ENCODE data around the gene EMCN. TPM values are rescaled to one million over a fixed set of nuclear protein-coding genes. Genes with fewer than 3 reads are reported as not detected.
"Not testable (repeated sequence)": the region's sequence is repeated elsewhere in the genome, so short reads cannot be mapped to it uniquely, and the experiment has no call there.

Gene EMCN
- total RNA-seq, 1 donor from 2014 or later = not detected

DNA sequence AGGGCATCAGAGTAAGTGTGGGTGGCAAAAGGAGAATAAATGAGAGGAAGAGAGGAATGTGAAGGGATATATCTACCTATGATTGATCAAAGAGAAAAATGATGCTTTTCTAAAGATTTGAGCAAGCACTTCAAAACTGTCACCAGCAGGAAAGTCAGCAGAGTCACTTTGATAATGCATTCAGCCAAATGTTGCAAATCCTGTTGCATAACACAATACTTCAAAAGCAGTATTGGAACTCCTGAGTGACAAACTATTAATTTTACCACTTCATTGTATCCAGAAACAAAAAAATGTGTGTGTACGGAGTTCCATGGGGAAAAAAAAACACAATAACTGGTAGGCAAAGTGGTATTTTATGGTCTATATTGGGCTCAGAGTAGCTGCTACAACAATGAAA lies 160.3 kb downstream of the EMCN start:
- Mint-ChIP-seq H3K27ac (ENCODE audit: unreplicated experiment) (no peak overlapping the region), H3K36me3 (ENCODE audit: low read depth, unreplicated experiment) (peaks cover 1% of the 10 kb centered on the region), H3K9me3 (ENCODE audit: unreplicated experiment) (peaks cover 9% of the 10 kb centered on the region), H3K4me3 (ENCODE audit: unreplicated experiment) (no peak overlapping the region), H3K27me3 (ENCODE audit: low read depth, unreplicated experiment) (no peaks in the 10 kb centered on the region), H3K4me1 (ENCODE audit: low read depth, unreplicated experiment) (peaks cover 1% of the 10 kb centered on the region)
- Histone ChIP-seq H2AFZ (ENCODE audit: low read depth, low read length) (no peak overlapping the region), H3K4me1 (ENCODE audit: insufficient read depth, low read length) (no peaks in the 10 kb centered on the region), H3K27ac (ENCODE audit: low read depth, low read length) (no peak overlapping the region), H4K20me1 (ENCODE audit: insufficient read depth, low read length) (no peaks in the 10 kb centered on the region), H3K36me3 (ENCODE audit: insufficient read depth, low read length) (no peaks in the 10 kb centered on the region), H3K9ac (ENCODE audit: low read length) (no peak overlapping the region), H3K27me3 (ENCODE audit: insufficient read depth, low read length) (no peaks in the 10 kb centered on the region), H3K9me3 (ENCODE audit: insufficient read depth, low read depth, low read length) (no peaks in the 10 kb centered on the region), H3K79me2 (ENCODE audit: insufficient read depth, low read length) (no peaks in the 10 kb centered on the region), H3K4me3 (ENCODE audit: insufficient read depth, low read depth, low read length) (no peak overlapping the region), H3K4me2 (ENCODE audit: low read length) (no peak overlapping the region)
- DNase-seq (ENCODE audit: low read depth) (peak; percentile 7), FAIRE-seq (peak; percentile 9)
- no peak for TF ChIP-seq EZH2 (IDR thresholded peaks at IDR 0.05; ENCODE audit: insufficient read depth, low read length)
- TF ChIP-seq, protein P1, sequence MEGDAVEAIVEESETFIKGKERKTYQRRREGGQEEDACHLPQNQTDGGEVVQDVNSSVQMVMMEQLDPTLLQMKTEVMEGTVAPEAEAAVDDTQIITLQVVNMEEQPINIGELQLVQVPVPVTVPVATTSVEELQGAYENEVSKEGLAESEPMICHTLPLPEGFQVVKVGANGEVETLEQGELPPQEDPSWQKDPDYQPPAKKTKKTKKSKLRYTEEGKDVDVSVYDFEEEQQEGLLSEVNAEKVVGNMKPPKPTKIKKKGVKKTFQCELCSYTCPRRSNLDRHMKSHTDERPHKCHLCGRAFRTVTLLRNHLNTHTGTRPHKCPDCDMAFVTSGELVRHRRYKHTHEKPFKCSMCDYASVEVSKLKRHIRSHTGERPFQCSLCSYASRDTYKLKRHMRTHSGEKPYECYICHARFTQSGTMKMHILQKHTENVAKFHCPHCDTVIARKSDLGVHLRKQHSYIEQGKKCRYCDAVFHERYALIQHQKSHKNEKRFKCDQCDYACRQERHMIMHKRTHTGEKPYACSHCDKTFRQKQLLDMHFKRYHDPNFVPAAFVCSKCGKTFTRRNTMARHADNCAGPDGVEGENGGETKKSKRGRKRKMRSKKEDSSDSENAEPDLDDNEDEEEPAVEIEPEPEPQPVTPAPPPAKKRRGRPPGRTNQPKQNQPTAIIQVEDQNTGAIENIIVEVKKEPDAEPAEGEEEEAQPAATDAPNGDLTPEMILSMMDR (IDR thresholded peaks at IDR 0.05; ENCODE audit: insufficient read depth, low read depth, low read length) = no peak

DNA sequence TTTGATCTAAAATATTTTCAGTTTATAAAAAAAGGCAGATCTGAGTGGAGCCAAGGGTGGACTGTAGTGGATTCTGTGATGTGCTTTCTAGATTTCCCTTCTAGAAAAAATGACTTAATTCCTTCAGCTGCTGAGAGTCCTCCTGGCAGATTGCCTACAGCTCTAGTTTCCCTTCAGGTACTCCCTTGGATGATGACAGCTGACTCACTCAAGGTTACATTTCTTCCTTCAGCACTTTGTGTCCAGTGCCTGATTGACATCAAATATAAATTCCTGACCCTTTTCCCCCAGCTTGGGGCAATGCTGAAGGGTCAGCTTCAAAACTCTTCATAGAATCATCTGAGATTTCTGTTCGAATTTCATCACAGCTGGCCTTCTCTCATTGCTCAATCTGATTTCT lies 161.7 kb downstream of the EMCN start:
- no peak overlapping the region for H3K27ac ChIP-seq (ENCODE audit: low read depth, low read length)
- H3K27me3 ChIP-seq (ENCODE audit: insufficient read depth, low read length) = no peaks in the 10 kb centered on the region
- no peaks in the 10 kb centered on the region for H3K79me2 ChIP-seq (ENCODE audit: insufficient read depth, low read length)
- TF ChIP-seq EZH2 (IDR thresholded peaks at IDR 0.05; ENCODE audit: insufficient read depth, low read length) = no peak
- TF ChIP-seq, protein P1 (IDR thresholded peaks at IDR 0.05; ENCODE audit: insufficient read depth, low read depth, low read length) = no peak
- Mint-ChIP-seq H3K27me3 (ENCODE audit: low read depth, unreplicated experiment) (no peaks in the 10 kb centered on the region), H3K36me3 (ENCODE audit: low read depth, unreplicated experiment) (peaks cover 1% of the 10 kb centered on the region), H3K4me3 (ENCODE audit: unreplicated experiment) (no peak overlapping the region), H3K4me1 (ENCODE audit: low read depth, unreplicated experiment) (no peaks in the 10 kb centered on the region), H3K9me3 (ENCODE audit: unreplicated experiment) (peaks cover 15% of the 10 kb centered on the region), H3K27ac (ENCODE audit: unreplicated experiment) (no peak overlapping the region)
- H3K9me3 ChIP-seq (ENCODE audit: insufficient read depth, low read depth, low read length) = no peaks in the 10 kb centered on the region
- no peaks in the 10 kb centered on the region for H3K4me1 ChIP-seq (ENCODE audit: insufficient read depth, low read length)
- no peaks in the 10 kb centered on the region for H3K36me3 ChIP-seq (ENCODE audit: insufficient read depth, low read length)
- H4K20me1 ChIP-seq (ENCODE audit: insufficient read depth, low read length) = no peaks in the 10 kb centered on the region
- DNase-seq (ENCODE audit: low read depth) = no peak
- H3K4me3 ChIP-seq (ENCODE audit: insufficient read depth, low read depth, low read length) = no peak overlapping the region
- no peak overlapping the region for H2AFZ ChIP-seq (ENCODE audit: low read depth, low read length)
- H3K9ac ChIP-seq (ENCODE audit: low read length) = no peak overlapping the region
- no peak overlapping the region for H3K4me2 ChIP-seq (ENCODE audit: low read length)
- no peak for FAIRE-seq

DNA sequence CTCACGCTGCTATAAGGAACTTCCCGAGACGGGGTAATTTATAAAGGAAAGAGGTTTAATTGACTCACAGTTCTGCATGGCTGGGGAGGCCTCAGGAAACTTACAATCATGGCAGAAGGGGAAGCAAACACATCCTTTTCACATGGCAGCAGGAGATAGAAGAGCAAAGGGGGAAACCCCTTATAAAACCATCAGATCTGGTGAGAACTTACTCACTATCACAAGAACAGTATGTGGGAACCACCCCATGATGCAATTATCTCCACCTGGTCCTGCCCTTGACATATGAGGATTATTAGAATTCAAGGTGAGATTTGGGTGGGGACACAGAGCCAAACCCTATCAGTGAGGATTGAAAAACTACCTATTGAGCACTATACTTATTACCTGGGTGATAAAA lies 165.5 kb downstream of the EMCN start:
- not testable (repeated sequence) for H3K9me3 Mint-ChIP-seq (ENCODE audit: unreplicated experiment); H3K79me2 ChIP-seq (ENCODE audit: insufficient read depth, low read length); H3K27me3 Mint-ChIP-seq (ENCODE audit: low read depth, unreplicated experiment); H2AFZ ChIP-seq (ENCODE audit: low read depth, low read length); H3K4me1 ChIP-seq (ENCODE audit: insufficient read depth, low read length); H3K36me3 Mint-ChIP-seq (ENCODE audit: low read depth, unreplicated experiment); H3K4me3 Mint-ChIP-seq (ENCODE audit: unreplicated experiment); H3K27ac Mint-ChIP-seq (ENCODE audit: unreplicated experiment); H4K20me1 ChIP-seq (ENCODE audit: insufficient read depth, low read length); H3K4me3 ChIP-seq (ENCODE audit: insufficient read depth, low read depth, low read length); H3K4me1 Mint-ChIP-seq (ENCODE audit: low read depth, unreplicated experiment); H3K9ac ChIP-seq (ENCODE audit: low read length); H3K36me3 ChIP-seq (ENCODE audit: insufficient read depth, low read length); H3K27me3 ChIP-seq (ENCODE audit: insufficient read depth, low read length); H3K9me3 ChIP-seq (ENCODE audit: insufficient read depth, low read depth, low read length); DNase-seq (ENCODE audit: low read depth); H3K27ac ChIP-seq (ENCODE audit: low read depth, low read length); H3K4me2 ChIP-seq (ENCODE audit: low read length); FAIRE-seq
